NCI-H446 treated with DMSO at 0.1 percent for 48 hours (cell line): ENCODE measurements around the gene AJM1.
"Not testable (repeated sequence)": the region's sequence is repeated elsewhere in the genome, so short reads cannot be mapped to it uniquely, and the experiment has no call there.

ENCODE experiments used
- DNase-seq: peaks from one replicate; lab custom pipeline; 2025; lab: John Stamatoyannopoulos, UW

The AJM1 gene

GRCh38 chr9:136856541-136857141 lies 14.4 kb downstream of the AJM1 start:
- DNase-seq: no peak

GRCh38 chr9:136857166-136857565 lies 14.9 kb downstream of the AJM1 start:
- DNase-seq: no peak

GRCh38 chr9:136857581-136858412 lies 15.5 kb downstream of the AJM1 start:
- no peak for DNase-seq

- no peak for DNase-seq
Measured at GRCh38 chr9:136858452-136858843, 16.2 kb downstream of the AJM1 start.

- peak; percentile 31 for DNase-seq
Measured at GRCh38 chr9:136858844-136859757, 16.8 kb downstream of the AJM1 start.

- no peak for DNase-seq
Measured at GRCh38 chr9:136860529-136860928, 18.3 kb downstream of the AJM1 start.

- DNase-seq: no peak
Measured at GRCh38 chr9:136860933-136861873, 18.9 kb downstream of the AJM1 start.

- DNase-seq: no peak
Measured at GRCh38 chr9:136861874-136862457, 19.7 kb downstream of the AJM1 start.

- DNase-seq: no peak
Measured at GRCh38 chr9:136862849-136863622, 20.8 kb downstream of the AJM1 start.

GRCh38 chr9:136863623-136864273 lies 21.5 kb downstream of the AJM1 start:
- DNase-seq: no peak

- no peak for DNase-seq
Measured at GRCh38 chr9:136865041-136865767, 22.9 kb downstream of the AJM1 start.

GRCh38 chr9:136865768-136866103 lies 23.5 kb downstream of the AJM1 start:
- DNase-seq: no peak

- DNase-seq: not testable (repeated sequence)
Measured at GRCh38 chr9:136866898-136867421, 24.7 kb downstream of the AJM1 start.

GRCh38 chr9:136867480-136867879 lies 25.2 kb downstream of the AJM1 start:
- no peak for DNase-seq

GRCh38 chr9:136867917-136868316 lies 25.6 kb downstream of the AJM1 start:
- DNase-seq: no peak

- DNase-seq: no peak
Measured at GRCh38 chr9:136868644-136869043, 26.4 kb downstream of the AJM1 start.

- not testable (repeated sequence) for DNase-seq
Measured at GRCh38 chr9:136869611-136870010, 27.3 kb downstream of the AJM1 start.

GRCh38 chr9:136875155-136875554 lies 32.9 kb downstream of the AJM1 start:
- no peak for DNase-seq

GRCh38 chr9:136876476-136876875 lies 34.2 kb downstream of the AJM1 start:
- DNase-seq: no peak
